ENCODE data around the gene TNFRSF12A.

Gene TNFRSF12A

DNA sequence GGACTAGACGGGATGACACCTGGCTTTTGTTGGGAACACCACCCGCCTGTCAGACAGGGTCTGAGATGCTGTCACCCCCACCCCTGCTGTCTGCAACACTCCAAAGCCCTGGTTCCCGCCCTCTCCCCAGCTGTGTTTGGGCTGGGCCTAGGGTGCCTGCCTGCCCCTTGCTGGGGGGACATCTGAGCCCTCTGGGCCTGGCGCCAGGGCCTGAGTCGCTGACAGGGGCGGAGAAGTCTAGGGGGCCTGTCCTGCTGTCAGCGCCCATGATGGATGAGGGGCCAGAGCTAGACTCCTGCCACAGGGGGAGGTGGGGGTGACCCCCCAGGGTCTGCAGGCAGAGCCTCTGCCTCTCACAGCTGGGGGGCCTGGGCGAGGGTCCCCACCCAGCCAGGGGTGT, 32.3 kb upstream of the TNFRSF12A start:
- Histone ChIP-seq H3K36me3 (ENCODE audit: control insufficient read depth, insufficient read depth, low read length, severe bottlenecking) (no peaks in the 10 kb centered on the region), H3K4me3 (ENCODE audit: low read length) (no peak overlapping the region), H3K27me3 (replicated peaks; ENCODE audit: control insufficient read depth, insufficient read depth, low read length) (peaks cover 17% of the 10 kb centered on the region), H3K4me1 (ENCODE audit: control insufficient read depth, insufficient read depth, low read length) (no peaks in the 10 kb centered on the region), H3K9me3 (ENCODE audit: control insufficient read depth, low read length) (no peaks in the 10 kb centered on the region), H3K9ac (ENCODE audit: low read length) (no peak overlapping the region)
- DNase-seq (ENCODE audit: low read depth): no peak

DNA sequence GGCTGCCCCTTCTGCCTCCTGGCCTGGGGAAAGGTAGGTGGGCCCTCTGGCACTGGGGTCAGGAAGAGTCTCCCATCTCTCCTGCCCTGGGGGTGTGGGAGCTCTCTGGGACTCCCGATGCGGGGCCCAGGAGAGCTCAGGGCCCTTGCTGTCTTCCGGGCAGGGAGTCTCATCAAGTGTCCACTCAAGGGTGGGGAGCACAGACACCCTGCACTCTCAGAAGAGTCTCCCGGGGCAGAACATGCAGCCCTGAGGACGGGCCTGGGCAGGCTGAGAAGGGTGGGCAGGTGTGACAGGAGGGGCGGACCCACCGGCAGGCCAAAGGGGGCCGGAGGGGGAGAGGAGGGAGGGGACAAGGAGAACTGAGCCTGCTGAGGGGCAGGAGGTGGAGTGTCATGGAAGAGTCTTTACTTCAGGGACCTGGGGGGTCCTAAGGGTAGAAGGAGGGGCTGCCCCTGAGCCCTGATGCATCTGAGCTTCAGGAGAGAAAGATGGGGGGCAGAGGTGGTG, 31.5 kb upstream of the TNFRSF12A start:
- no peaks in the 10 kb centered on the region for H3K36me3 ChIP-seq (ENCODE audit: control insufficient read depth, insufficient read depth, low read length, severe bottlenecking)
- no peak overlapping the region for H3K4me3 ChIP-seq (ENCODE audit: low read length)
- DNase-seq (ENCODE audit: low read depth): no peak
- no peaks in the 10 kb centered on the region for H3K9me3 ChIP-seq (ENCODE audit: control insufficient read depth, low read length)
- peaks cover 17% of the 10 kb centered on the region for H3K27me3 ChIP-seq (replicated peaks; ENCODE audit: control insufficient read depth, insufficient read depth, low read length)
- H3K9ac ChIP-seq (ENCODE audit: low read length): no peak overlapping the region
- H3K4me1 ChIP-seq (ENCODE audit: control insufficient read depth, insufficient read depth, low read length): no peaks in the 10 kb centered on the region

DNA sequence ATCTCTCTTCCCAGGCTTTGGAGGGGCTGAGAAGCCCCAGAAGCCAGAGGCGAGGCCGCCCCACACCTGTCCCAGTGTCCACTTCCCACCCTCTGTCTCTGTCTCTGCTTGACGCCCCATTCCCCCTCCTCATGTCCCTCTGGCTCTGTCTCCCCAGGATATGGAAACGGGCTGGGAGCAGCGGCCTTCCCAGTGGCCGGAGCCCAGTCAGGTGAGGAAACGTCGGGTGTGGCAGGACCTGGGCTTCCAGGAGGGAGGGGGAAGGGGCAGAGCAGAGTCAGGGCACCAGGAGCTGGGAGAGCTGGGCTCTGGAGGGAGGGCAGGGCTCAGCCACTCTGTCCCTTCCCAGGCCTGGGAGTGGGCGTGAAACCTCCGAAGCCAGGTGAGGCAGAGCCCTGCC, 29.3 kb upstream of the TNFRSF12A start:
- Histone ChIP-seq H3K4me1 (ENCODE audit: control insufficient read depth, insufficient read depth, low read length) (no peaks in the 10 kb centered on the region), H3K27me3 (replicated peaks; ENCODE audit: control insufficient read depth, insufficient read depth, low read length) (peaks cover 19% of the 10 kb centered on the region), H3K36me3 (ENCODE audit: control insufficient read depth, insufficient read depth, low read length, severe bottlenecking) (no peaks in the 10 kb centered on the region), H3K9me3 (ENCODE audit: control insufficient read depth, low read length) (no peaks in the 10 kb centered on the region), H3K9ac (ENCODE audit: low read length) (no peak overlapping the region), H3K4me3 (ENCODE audit: low read length) (no peak overlapping the region)
- no peak for DNase-seq (ENCODE audit: low read depth)

DNA sequence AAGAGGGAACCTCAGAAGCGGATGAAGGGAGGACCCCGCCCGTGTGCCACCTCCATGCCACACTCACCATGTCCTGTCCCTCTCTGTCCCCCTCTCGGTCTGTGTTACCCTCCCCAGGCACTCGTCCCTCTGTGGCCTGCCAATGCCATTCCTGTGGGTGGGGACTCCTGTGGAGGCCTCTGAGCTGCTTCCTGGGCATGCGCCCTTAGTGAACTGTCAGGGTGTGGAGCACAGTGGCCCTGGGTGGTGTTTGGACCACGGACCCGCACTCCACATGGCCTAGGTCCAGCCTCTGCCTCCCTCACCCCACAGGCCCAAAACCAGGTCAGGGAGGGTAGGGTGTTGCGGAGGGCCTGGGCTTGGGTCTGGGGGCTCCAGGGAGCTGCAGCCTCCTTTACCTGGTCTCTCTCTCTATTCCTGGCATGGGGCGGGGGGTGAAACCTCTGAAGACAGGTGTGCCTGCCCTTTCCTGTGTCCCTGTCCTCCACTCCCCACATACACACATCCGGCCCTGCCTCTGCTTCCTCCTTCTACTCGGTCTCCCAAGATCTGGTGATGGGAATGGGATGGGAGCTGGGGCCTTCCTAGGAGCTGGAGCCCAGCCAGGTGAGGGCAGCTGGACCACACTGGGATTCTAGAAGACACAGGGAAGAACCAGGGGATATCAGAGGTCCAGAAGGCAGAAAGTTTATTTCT, 28.5 kb upstream of the TNFRSF12A start:
- H3K9me3 ChIP-seq (ENCODE audit: control insufficient read depth, low read length): no peaks in the 10 kb centered on the region
- DNase-seq (ENCODE audit: low read depth): no peak
- no peak overlapping the region for H3K4me3 ChIP-seq (ENCODE audit: low read length)
- H3K36me3 ChIP-seq (ENCODE audit: control insufficient read depth, insufficient read depth, low read length, severe bottlenecking): no peaks in the 10 kb centered on the region
- H3K9ac ChIP-seq (ENCODE audit: low read length): no peak overlapping the region
- H3K27me3 ChIP-seq (replicated peaks; ENCODE audit: control insufficient read depth, insufficient read depth, low read length): peaks cover 25% of the 10 kb centered on the region
- H3K4me1 ChIP-seq (ENCODE audit: control insufficient read depth, insufficient read depth, low read length): no peaks in the 10 kb centered on the region

DNA sequence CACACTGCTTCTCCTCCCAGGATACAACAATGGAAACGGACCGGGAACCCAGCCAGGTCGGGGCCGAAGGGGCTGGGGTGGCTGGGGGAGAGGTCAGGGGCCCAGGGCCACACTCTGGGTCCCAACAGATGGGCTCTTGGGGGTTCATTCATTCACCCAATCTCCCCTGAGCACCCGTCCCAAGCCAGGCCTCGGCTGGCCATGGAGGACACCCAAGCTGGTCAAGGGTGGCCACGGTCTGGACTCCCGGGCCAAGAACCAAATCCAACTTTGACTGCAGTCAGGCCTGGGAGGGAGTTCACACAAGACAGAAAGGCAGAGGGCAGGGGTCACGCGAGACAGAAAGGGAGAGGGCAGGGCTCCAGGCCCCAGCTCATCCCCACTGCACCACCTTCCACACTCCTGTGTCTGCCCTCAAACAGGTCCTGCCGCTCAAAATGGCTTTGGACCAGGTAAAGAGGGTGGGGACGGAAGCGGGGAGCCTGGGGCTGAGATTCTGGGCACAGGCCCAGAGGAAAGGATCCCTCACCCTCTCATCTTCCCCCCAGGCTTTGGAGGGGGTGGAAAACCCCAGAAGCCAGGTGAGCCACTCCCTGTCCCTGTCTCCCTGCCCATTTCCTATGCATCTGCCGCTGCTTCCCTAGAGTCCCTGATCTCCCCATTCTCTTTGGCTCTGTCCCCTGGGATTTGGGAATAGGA, 27.6 kb upstream of the TNFRSF12A start:
- Histone ChIP-seq H3K9me3 (ENCODE audit: control insufficient read depth, low read length) (no peaks in the 10 kb centered on the region), H3K4me1 (ENCODE audit: control insufficient read depth, insufficient read depth, low read length) (no peaks in the 10 kb centered on the region), H3K27me3 (replicated peaks; ENCODE audit: control insufficient read depth, insufficient read depth, low read length) (peaks cover 23% of the 10 kb centered on the region), H3K36me3 (ENCODE audit: control insufficient read depth, insufficient read depth, low read length, severe bottlenecking) (no peaks in the 10 kb centered on the region), H3K4me3 (ENCODE audit: low read length) (no peak overlapping the region), H3K9ac (ENCODE audit: low read length) (no peak overlapping the region)
- DNase-seq (ENCODE audit: low read depth): no peak

DNA sequence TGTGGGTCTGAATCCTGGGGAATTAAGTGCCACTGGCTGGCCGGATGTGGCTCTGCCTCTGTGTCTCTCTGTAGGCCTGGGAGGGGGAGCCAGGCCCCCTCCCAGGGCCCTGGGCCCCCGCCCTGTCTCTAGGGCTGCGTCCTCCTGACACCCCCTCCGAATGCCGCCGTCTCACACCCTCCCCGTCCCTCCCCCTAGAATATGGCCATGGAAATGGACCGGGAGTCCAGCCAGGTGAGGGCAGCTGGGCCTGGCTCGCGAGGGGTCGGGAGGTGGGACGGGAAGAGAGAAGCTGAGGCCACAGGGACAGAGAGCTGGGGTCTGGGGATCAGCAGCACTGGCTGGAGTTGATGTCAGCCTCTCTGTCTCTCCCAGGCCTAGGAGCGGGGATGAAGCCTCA, 23.9 kb upstream of the TNFRSF12A start:
- no peak overlapping the region for H3K9ac ChIP-seq (ENCODE audit: low read length)
- no peaks in the 10 kb centered on the region for H3K9me3 ChIP-seq (ENCODE audit: control insufficient read depth, low read length)
- peaks cover 27% of the 10 kb centered on the region for H3K27me3 ChIP-seq (replicated peaks; ENCODE audit: control insufficient read depth, insufficient read depth, low read length)

DNA sequence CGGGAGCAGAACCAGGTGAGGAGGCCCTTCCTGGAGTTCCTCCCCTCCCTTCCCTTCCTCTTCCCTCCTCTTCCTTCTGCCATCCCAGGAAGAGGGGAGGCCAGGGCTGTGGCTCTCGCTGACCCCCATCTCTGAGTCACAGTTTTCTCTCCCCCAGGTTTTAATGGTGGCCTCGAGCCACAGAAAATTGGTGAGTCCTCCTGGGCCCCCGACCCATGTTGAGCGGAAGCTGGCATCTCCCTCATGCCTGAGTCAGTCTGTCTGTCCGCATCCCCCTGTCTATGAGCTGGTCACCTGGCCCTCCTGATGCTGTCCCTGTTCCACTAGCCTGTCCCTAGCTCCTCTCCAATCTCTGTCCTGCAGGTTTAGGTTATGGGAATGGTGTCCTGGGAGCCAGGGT, 20.2 kb upstream of the TNFRSF12A start:
- DNase-seq (ENCODE audit: low read depth): no peak
- Histone ChIP-seq H3K36me3 (ENCODE audit: control insufficient read depth, insufficient read depth, low read length, severe bottlenecking) (no peaks in the 10 kb centered on the region), H3K27me3 (replicated peaks; ENCODE audit: control insufficient read depth, insufficient read depth, low read length) (peaks cover 26% of the 10 kb centered on the region), H3K9me3 (ENCODE audit: control insufficient read depth, low read length) (no peaks in the 10 kb centered on the region), H3K4me3 (ENCODE audit: low read length) (no peak overlapping the region), H3K9ac (ENCODE audit: low read length) (no peak overlapping the region), H3K4me1 (ENCODE audit: control insufficient read depth, insufficient read depth, low read length) (no peaks in the 10 kb centered on the region)

More for the DNA sequence above, 23.9 kb upstream of the TNFRSF12A start:
- no peak for DNase-seq (ENCODE audit: low read depth)
- H3K36me3 ChIP-seq (ENCODE audit: control insufficient read depth, insufficient read depth, low read length, severe bottlenecking): no peaks in the 10 kb centered on the region
- no peaks in the 10 kb centered on the region for H3K4me1 ChIP-seq (ENCODE audit: control insufficient read depth, insufficient read depth, low read length)
- H3K4me3 ChIP-seq (ENCODE audit: low read length): no peak overlapping the region

DNA sequence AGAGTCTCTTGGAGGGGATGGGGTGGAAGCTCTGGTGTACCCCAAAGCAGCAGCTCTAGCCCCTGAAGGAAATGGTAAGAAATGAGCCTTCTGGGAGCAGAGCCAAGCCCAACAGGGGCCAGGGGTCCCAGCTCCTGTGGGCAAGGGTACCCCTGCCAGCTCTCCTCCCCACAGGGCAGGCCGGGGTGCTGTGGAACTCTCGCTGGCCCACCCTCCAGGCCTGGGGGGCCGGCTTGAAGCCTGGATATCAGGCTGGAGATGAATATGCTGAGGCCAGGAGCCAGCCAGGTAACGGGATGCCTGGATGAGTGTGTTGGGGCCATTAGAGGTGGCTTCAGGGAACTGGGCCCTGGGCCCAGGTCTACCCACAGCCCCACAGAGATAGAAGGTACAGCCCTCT, 19.6 kb upstream of the TNFRSF12A start:
- Histone ChIP-seq H3K36me3 (ENCODE audit: control insufficient read depth, insufficient read depth, low read length, severe bottlenecking) (no peaks in the 10 kb centered on the region), H3K9ac (ENCODE audit: low read length) (no peak overlapping the region), H3K4me1 (ENCODE audit: control insufficient read depth, insufficient read depth, low read length) (no peaks in the 10 kb centered on the region), H3K27me3 (replicated peaks; ENCODE audit: control insufficient read depth, insufficient read depth, low read length) (peaks cover 27% of the 10 kb centered on the region), H3K4me3 (ENCODE audit: low read length) (no peak overlapping the region), H3K9me3 (ENCODE audit: control insufficient read depth, low read length) (no peaks in the 10 kb centered on the region)
- no peak for DNase-seq (ENCODE audit: low read depth)

DNA sequence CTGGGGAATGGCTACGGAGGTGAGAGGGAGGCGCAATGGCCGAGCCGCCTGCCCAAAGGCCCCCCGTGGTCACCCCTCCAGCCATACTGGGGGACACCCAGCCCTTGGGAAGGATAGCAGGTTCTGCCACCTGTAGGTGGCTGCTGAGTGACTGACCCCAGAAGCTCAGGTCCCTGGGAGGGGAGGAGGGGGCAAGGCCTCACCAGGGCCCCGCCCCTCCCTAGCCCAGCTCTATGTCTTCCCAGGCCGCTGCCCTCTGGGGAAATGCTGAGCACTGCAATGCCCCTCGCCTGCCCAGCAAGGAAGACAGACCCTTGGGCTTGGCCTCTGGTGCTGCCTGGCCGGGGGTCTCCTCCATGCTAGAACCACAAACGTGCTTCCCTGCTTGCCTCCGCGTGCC, 18.9 kb upstream of the TNFRSF12A start:
- H3K4me1 ChIP-seq (ENCODE audit: control insufficient read depth, insufficient read depth, low read length): no peaks in the 10 kb centered on the region
- H3K36me3 ChIP-seq (ENCODE audit: control insufficient read depth, insufficient read depth, low read length, severe bottlenecking): no peaks in the 10 kb centered on the region
- H3K4me3 ChIP-seq (ENCODE audit: low read length): no peak overlapping the region
- H3K27me3 ChIP-seq (replicated peaks; ENCODE audit: control insufficient read depth, insufficient read depth, low read length): peaks cover 28% of the 10 kb centered on the region
- H3K9ac ChIP-seq (ENCODE audit: low read length): no peak overlapping the region
- DNase-seq (ENCODE audit: low read depth): no peak
- H3K9me3 ChIP-seq (ENCODE audit: control insufficient read depth, low read length): no peaks in the 10 kb centered on the region

DNA sequence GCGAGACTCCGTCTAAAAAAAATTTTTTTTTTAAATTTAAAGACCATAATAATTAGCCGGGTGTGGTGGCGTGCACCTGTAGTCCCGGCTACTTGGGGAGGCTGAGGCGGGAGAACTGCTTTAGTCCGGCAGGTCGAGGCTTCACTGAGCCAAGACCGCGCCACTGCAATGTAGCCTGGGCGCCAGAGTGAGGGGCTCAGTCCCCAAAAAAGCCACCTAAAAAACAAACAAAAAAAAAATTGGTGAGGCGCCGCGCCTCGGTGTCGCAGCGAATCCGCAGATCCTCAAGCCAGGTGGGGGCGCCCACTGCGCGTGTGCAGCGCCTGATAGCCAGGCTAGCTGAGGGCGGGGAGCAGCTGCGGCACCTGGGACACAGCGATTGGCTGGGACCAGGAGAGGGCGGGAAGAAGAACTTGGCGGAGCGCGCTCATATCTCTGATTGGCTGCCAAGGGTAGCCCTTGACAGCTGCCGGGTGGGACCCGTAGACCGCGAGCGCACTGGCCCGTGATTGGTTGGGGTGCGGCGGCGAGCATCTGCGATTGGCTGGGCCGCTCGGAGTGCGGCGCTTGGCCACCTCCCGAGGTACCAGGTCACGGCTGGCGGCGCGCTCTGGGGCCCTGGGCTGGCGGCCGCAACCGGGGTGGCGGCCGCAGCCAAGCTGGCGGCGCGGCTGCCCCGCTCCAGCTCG, 16.4 kb upstream of the TNFRSF12A start:
- peaks cover 39% of the 10 kb centered on the region for H3K27me3 ChIP-seq (replicated peaks; ENCODE audit: control insufficient read depth, insufficient read depth, low read length)
- H3K9ac ChIP-seq (ENCODE audit: low read length): no peak overlapping the region
- peaks cover 11% of the 10 kb centered on the region for H3K4me1 ChIP-seq (ENCODE audit: control insufficient read depth, insufficient read depth, low read length)
- H3K4me3 ChIP-seq (ENCODE audit: low read length): no peak overlapping the region
- no peaks in the 10 kb centered on the region for H3K9me3 ChIP-seq (ENCODE audit: control insufficient read depth, low read length)
- H3K36me3 ChIP-seq (ENCODE audit: control insufficient read depth, insufficient read depth, low read length, severe bottlenecking): no peaks in the 10 kb centered on the region
- peak; percentile 95 for DNase-seq (ENCODE audit: low read depth)

DNA sequence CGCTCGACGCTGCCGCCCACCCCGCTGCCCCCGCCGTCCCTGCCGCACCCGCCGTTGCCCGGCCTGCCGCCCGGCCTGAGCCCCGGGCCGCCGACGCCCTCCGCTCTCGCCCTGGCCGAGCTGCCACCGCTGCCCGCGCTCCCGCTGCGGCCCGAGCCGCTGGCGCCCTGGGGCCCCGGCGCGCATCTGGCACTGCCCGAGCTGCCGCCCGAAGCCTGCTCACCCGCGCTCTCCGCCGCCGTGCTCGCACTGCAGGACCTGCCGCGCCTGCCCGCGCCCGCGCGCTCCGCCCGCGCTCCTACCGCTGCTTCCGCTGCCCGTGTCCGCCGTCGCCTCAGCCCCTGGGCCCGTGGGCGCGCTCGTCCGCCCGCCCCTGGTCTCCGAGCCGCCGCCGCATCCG, 15.8 kb upstream of the TNFRSF12A start:
- Histone ChIP-seq H3K9ac (ENCODE audit: low read length) (no peak overlapping the region), H3K4me3 (ENCODE audit: low read length) (no peak overlapping the region), H3K27me3 (replicated peaks; ENCODE audit: control insufficient read depth, insufficient read depth, low read length) (peaks cover 36% of the 10 kb centered on the region), H3K4me1 (ENCODE audit: control insufficient read depth, insufficient read depth, low read length) (peaks cover 11% of the 10 kb centered on the region), H3K36me3 (ENCODE audit: control insufficient read depth, insufficient read depth, low read length, severe bottlenecking) (no peaks in the 10 kb centered on the region), H3K9me3 (ENCODE audit: control insufficient read depth, low read length) (no peaks in the 10 kb centered on the region)
- DNase-seq (ENCODE audit: low read depth): peak; percentile 39

Data from adipocyte (in vitro differentiated cells).